Measurements from ENCODE around the gene HBD.
"Not testable (repeated sequence)": the region's sequence is repeated elsewhere in the genome, so short reads cannot be mapped to it uniquely, and the experiment has no call there.

The HBD gene

GRCh38 chr11:5252192-5252918, 18.1 kb upstream of the HBD start:
- no peak for DNase-seq

- no peak for DNase-seq
These were observed 17.5 kb upstream of the HBD start for GRCh38 chr11:5251746-5252145.

- no peak for DNase-seq
These were observed 16.4 kb upstream of the HBD start for GRCh38 chr11:5250543-5251204.

GRCh38 chr11:5249807-5250396, 15.6 kb upstream of the HBD start, which contains the start of gene HBG1:
HBG1 (minus strand) TSS chr11:5249857; CDS start chr11:5249804, 53 bp downstream.
- DNase-seq: not testable (repeated sequence)

- not testable (repeated sequence) for DNase-seq
These were observed 14.2 kb upstream of the HBD start for GRCh38 chr11:5248498-5248897.

GRCh38 chr11:5247472-5248192, 13.3 kb upstream of the HBD start:
- peak in 1 of 2 experiments; percentile 8 for DNase-seq

- no peak for DNase-seq
These were observed 12.6 kb upstream of the HBD start for GRCh38 chr11:5246772-5247471.

- no peak for DNase-seq
These were observed 10.9 kb upstream of the HBD start for GRCh38 chr11:5245155-5245554.

- DNase-seq: no peak
These were observed 9.5 kb upstream of the HBD start for GRCh38 chr11:5243816-5244180.

- DNase-seq: no peak
These were observed 8.9 kb upstream of the HBD start for GRCh38 chr11:5242933-5243815.

- DNase-seq: no peak
These were observed 7.9 kb upstream of the HBD start for GRCh38 chr11:5242208-5242607.

- DNase-seq: no peak
These were observed 7.2 kb upstream of the HBD start for GRCh38 chr11:5241458-5241857.

- no peak for DNase-seq
These were observed 6.2 kb upstream of the HBD start for GRCh38 chr11:5240458-5240857.

- no peak for DNase-seq
These were observed 5.8 kb upstream of the HBD start for GRCh38 chr11:5240056-5240455.

- DNase-seq: no peak
These were observed 4.8 kb upstream of the HBD start for GRCh38 chr11:5239046-5239445.

- DNase-seq: no peak
These were observed 4.2 kb upstream of the HBD start for GRCh38 chr11:5238486-5238885.

GRCh38 chr11:5237420-5237819, 3.1 kb upstream of the HBD start:
- no peak for DNase-seq

- DNase-seq: no peak
These were observed 1.2 kb upstream of the HBD start for GRCh38 chr11:5235364-5236095.

GRCh38 chr11:5233307-5233706, 976 bp downstream of the HBD start:
- no peak for DNase-seq

- no peak for DNase-seq
These were observed 1.5 kb downstream of the HBD start for GRCh38 chr11:5232821-5233220.

GRCh38 chr11:5232176-5232575, 2.1 kb downstream of the HBD start:
- DNase-seq: no peak
